Nephron (organoid): Measurements from ENCODE around the gene MTA3.

Source experiments
- H3K27ac Mint-ChIP-seq, 3 experiments: 2 replicates each; pipeline ENCODE4 v1.8.0; 2020; ENCODE audit warnings: mixed read lengths in 3 of 3, mild to moderate bottlenecking in 2 of 3, moderate library complexity in 1 of 3
- H3K27me3 Mint-ChIP-seq: 2 replicates; pipeline ENCODE4 v1.8.0; 2021; ENCODE audit warnings: low read depth, mild to moderate bottlenecking, moderate library complexity, mixed read lengths
- H3K36me3 Mint-ChIP-seq: 2 replicates; pipeline ENCODE4 v1.8.0; 2020; ENCODE audit warnings: low read depth, mixed read lengths
- H3K4me1 Mint-ChIP-seq: 2 replicates; pipeline ENCODE4 v1.8.0; 2020; ENCODE audit warnings: mixed read lengths
- H3K4me3 Mint-ChIP-seq, 3 experiments: 2 replicates each; pipeline ENCODE4 v1.8.0; 2020; ENCODE audit warnings: mild to moderate bottlenecking in 3 of 3, mixed read lengths in 3 of 3, moderate library complexity in 2 of 3
- H3K9me3 Mint-ChIP-seq: 2 replicates; pipeline ENCODE4 v1.8.0; 2020; ENCODE audit warnings: mixed read lengths
- TF ChIP-seq, protein P1 (sequence below), 3 experiments: fragments of 200-600 bp; sonication (generic); IDR thresholded peaks; one replicate each; pipeline ENCODE4 v1.5.0; 2021; ENCODE audit warnings: antibody characterized with exemption in 3 of 3; ENCODE audit not compliant: unreplicated experiment in 3 of 3

The MTA3 gene

DNA sequence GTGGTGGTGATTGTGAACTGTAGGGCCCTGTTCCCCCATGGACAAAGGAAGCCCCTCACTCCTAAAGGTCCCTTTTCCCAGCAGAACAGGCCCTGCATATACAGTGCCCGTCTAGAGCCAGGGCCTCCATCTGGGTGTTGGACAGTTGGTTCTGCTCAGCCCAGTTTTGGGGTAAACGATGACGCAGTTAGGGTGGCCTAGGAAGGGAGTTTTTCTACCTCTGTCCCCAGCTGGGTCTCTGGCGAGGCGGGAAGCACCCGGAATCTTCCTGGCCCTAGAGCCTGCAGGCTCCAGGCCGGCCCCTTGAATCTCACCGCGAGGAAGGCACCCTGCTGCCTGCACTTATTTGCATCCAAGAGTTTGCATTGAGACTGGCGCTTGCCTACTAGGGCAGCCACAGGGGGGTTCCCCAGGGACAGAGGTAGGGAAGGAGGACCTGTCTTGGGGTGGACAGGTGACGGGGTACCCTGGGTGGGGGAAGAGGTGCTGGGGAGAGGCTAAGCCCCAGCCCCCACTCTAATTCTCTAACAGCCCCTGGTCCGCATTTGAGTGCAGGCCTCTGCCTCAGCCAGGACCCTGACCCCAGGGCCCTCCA is 529 bp upstream of the MTA3 start:
- H3K36me3 Mint-ChIP-seq, result peaks cover 16% of the 10 kb centered on the region

DNA sequence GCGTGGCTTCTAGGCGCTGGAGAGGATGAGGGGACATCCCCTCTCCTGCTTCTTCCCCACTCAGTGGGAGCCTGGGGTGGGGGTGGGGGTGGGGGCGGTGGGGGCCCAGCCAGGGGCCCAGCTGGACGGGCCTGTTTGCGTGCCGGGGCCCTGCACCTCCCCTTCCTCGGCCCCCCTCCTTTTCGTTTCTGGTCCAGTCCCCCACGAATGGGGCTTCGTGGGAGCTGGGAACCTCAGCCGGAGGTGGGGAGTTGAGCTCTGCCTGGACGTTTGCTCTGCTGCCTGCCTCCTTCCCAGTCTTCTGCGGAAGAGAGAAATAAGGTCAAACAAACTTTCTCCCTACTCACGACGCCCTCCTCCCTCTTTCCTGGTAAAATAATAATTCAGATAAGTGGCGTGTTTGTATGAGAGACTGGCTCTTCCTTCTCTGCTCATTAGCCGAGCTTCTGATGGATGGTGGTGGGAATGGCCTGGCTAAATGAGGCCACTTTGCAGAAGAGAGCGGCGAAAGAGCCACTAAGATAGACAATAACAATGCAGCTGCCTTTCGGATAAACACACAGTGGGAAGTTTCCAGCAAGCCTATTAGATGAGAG is 782 bp downstream of the MTA3 start:
- Mint-ChIP-seq H3K27ac (peak overlapping the region; percentile 95 to 99 (median 98)), H3K4me1 (peaks cover 34% of the 10 kb centered on the region), H3K36me3 (peaks cover 19% of the 10 kb centered on the region), H3K9me3 (no peaks in the 10 kb centered on the region), H3K27me3 (no peaks in the 10 kb centered on the region), H3K4me3 (peak overlapping the region; percentile 89 to 94 (median 93))
- TF ChIP-seq, protein P1, sequence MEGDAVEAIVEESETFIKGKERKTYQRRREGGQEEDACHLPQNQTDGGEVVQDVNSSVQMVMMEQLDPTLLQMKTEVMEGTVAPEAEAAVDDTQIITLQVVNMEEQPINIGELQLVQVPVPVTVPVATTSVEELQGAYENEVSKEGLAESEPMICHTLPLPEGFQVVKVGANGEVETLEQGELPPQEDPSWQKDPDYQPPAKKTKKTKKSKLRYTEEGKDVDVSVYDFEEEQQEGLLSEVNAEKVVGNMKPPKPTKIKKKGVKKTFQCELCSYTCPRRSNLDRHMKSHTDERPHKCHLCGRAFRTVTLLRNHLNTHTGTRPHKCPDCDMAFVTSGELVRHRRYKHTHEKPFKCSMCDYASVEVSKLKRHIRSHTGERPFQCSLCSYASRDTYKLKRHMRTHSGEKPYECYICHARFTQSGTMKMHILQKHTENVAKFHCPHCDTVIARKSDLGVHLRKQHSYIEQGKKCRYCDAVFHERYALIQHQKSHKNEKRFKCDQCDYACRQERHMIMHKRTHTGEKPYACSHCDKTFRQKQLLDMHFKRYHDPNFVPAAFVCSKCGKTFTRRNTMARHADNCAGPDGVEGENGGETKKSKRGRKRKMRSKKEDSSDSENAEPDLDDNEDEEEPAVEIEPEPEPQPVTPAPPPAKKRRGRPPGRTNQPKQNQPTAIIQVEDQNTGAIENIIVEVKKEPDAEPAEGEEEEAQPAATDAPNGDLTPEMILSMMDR (IDR thresholded peaks at IDR 0.05; ENCODE audit: unreplicated experiment in 3 of 3), result no peak

More for the DNA sequence above, 529 bp upstream of the MTA3 start:
- TF ChIP-seq, protein P1 (IDR thresholded peaks at IDR 0.05; ENCODE audit: unreplicated experiment in 3 of 3), result no peak
- Mint-ChIP-seq H3K4me3 (peak overlapping the region; percentile 66 to 85 (median 79)), H3K27ac (peak overlapping the region; percentile 91 to 98 (median 93)), H3K9me3 (no peaks in the 10 kb centered on the region), H3K4me1 (peaks cover 31% of the 10 kb centered on the region), H3K27me3 (no peaks in the 10 kb centered on the region)

DNA sequence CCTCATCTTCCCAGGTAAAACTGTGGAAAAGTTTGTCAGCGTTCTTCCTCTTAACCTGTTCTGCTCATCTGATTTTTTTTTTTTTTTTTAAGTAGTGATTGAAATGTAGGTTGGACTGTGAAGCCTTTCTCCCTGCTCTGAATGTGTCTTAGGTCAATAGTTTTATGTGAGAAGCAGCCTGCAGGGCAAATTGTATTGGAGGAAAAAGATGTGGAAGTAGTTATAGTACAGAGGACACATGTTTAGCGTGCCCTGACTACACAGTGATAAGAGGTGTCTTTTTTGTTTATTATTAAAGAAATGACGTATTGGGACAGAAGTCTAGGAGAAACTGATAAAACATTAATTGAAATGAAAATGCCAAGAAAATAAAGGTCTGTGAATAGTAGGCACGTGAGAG is 1.5 kb downstream of the MTA3 start:
- H3K4me1 Mint-ChIP-seq, result peaks cover 35% of the 10 kb centered on the region
- H3K27me3 Mint-ChIP-seq, result no peaks in the 10 kb centered on the region
- peaks cover 24% of the 10 kb centered on the region for H3K36me3 Mint-ChIP-seq
- TF ChIP-seq, protein P1 (IDR thresholded peaks at IDR 0.05; ENCODE audit: unreplicated experiment in 3 of 3), result no peak
- H3K9me3 Mint-ChIP-seq, result no peaks in the 10 kb centered on the region
- H3K4me3 Mint-ChIP-seq, result peak overlapping the region; percentile 89 to 94 (median 93)
- H3K27ac Mint-ChIP-seq, result peak overlapping the region; percentile 95 to 99 (median 98)

DNA sequence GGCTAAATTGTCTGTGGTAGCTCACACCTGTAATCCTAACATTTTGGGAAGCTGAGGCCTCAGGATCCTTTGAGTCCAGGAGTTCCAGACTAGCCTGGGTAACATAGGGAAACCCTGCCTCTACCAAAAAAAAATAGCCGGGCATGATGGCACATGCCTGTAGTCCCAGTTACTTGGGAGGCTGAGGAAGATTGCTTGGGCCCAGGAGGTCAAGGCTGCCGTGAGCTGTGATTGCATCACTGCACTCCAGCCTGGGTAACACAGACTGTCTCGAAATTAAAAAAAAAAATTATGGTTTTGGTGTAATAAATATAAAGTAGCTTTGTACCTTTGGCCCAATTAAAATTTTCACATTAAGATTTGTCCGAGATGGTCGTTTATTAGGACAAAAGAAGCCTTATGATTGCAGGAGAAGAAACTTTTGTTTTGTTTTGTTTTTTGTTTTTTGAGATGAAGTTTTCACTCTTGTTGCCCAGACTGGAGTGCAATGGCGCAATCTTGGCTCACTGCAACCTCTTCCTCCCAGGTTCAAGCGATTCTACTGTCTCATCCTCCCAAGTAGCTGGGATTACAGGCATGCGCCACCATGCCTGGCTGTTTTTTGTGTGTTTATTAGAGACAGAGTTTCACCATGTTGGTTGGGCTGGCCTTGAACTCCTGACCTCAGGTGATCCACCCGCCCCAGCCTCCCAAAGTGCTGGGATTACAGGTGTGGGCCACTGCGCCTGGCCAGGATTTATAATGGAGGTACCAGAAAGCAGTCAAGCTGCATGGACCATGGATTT is 4.1 kb downstream of the MTA3 start:
- H3K4me3 Mint-ChIP-seq, result no peak overlapping the region
- H3K27ac Mint-ChIP-seq, result peak overlapping the region in 1 of 3 experiments; percentile 32
- H3K4me1 Mint-ChIP-seq, result peaks cover 27% of the 10 kb centered on the region
- no peaks in the 10 kb centered on the region for H3K27me3 Mint-ChIP-seq
- H3K36me3 Mint-ChIP-seq, result peaks cover 46% of the 10 kb centered on the region
- no peaks in the 10 kb centered on the region for H3K9me3 Mint-ChIP-seq
- TF ChIP-seq, protein P1 (IDR thresholded peaks at IDR 0.05; ENCODE audit: unreplicated experiment in 3 of 3), result no peak

DNA sequence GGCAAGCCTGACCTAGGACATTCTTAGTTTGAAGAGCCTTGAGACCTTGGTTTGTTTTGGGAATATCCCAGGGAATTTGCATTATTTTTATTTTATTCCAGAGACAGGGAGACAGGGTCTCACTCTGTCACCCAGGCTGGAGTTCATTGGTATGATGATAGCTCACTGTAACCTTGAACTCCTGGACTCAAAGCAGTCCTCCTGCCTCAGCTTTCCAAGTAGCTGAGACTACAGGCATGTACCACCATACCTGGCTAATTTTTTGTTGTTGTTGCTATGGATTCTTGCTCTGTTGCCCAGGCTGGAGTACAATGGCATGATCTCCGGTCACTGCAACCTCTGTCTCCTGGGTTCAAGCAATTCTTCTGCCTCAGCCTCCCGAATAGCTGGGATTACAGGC is 4.8 kb downstream of the MTA3 start:
- no peaks in the 10 kb centered on the region for H3K27me3 Mint-ChIP-seq
- TF ChIP-seq, protein P1 (IDR thresholded peaks at IDR 0.05; ENCODE audit: unreplicated experiment in 3 of 3), result no peak
- no peak overlapping the region for H3K4me3 Mint-ChIP-seq
- H3K4me1 Mint-ChIP-seq, result peaks cover 22% of the 10 kb centered on the region
- H3K9me3 Mint-ChIP-seq, result no peaks in the 10 kb centered on the region
- H3K27ac Mint-ChIP-seq, result peak overlapping the region in 1 of 3 experiments; percentile 32
- peaks cover 53% of the 10 kb centered on the region for H3K36me3 Mint-ChIP-seq
